Measurements from ENCODE around the gene MLN. TPM values are rescaled to one million over a fixed set of nuclear protein-coding genes. Genes with fewer than 3 reads are reported as not detected.

Gene MLN
- total and polyA plus RNA-seq, 2 of the 4 experiments (the other 2 are of a cell fraction), result not detected

- H3K14ac ChIP-seq (replicated peaks; ENCODE audit: low read depth, low read length), result no peak overlapping the region
- H3K4me2 ChIP-seq (ENCODE audit: low read depth, low read length), result no peak overlapping the region
- no peak overlapping the region for H2AK9ac ChIP-seq (replicated peaks; ENCODE audit: low read depth, low read length, poor library complexity)
- no peak overlapping the region for H2BK120ac ChIP-seq (ENCODE audit: low read depth, low read length)
- no peak overlapping the region for H3K56ac ChIP-seq (ENCODE audit: extremely low read depth, insufficient read depth, low read length)
- peaks cover 38% of the 10 kb centered on the region for H3K27me3 ChIP-seq (ENCODE audit: control insufficient read depth, insufficient read depth, low read length)
- H2BK20ac ChIP-seq (ENCODE audit: low read depth, low read length), result no peak overlapping the region
- no peak overlapping the region for H3K27ac ChIP-seq (ENCODE audit: insufficient read depth, low read length)
- in situ Hi-C loops (cut with MboI; ENCODE audit: low sequenced_read_pairs), result no loop called here
- no peak overlapping the region for H2AFZ ChIP-seq (replicated peaks; ENCODE audit: low read length, poor library complexity)
- H2BK5ac ChIP-seq (ENCODE audit: low read depth, low read length, poor library complexity, severe bottlenecking), result no peak overlapping the region
- H2BK15ac ChIP-seq (ENCODE audit: low read depth, low read length), result no peak overlapping the region
- no peak overlapping the region for H3K4ac ChIP-seq (ENCODE audit: low read depth, low read length)
- H3K36me3 ChIP-seq (ENCODE audit: control insufficient read depth, insufficient read depth, low read length), result no peaks in the 10 kb centered on the region
- ATAC-seq (ENCODE audit: low read depth) (no peak), DNase-seq (no peak)
- H4K8ac ChIP-seq (ENCODE audit: low read depth in 2 of 2, low read length in 2 of 2), result no peak overlapping the region
- BruUV-seq (replicated peaks), result no TSS peak
- H3K9me3 ChIP-seq (ENCODE audit: control insufficient read depth, insufficient read depth, low read length), result no peaks in the 10 kb centered on the region
- no peaks in the 10 kb centered on the region for H3K79me1 ChIP-seq (ENCODE audit: low read depth in 1 of 2, low read length in 2 of 2)
- intact Hi-C loops (cut with micrococcal nuclease), result no loop called here
- dilution Hi-C loops (cut with HindIII; ENCODE audit: low sequenced_read_pairs, unreplicated experiment), result no loop called here
- ChIA-PET POLR2A (ENCODE audit: unreplicated experiment) (no interaction called here), CTCF (no interaction called here)
- no peak overlapping the region for H3K4me3 ChIP-seq (ENCODE audit: insufficient read depth, low read depth, low read length)
- no peak overlapping the region for H3K18ac ChIP-seq (ENCODE audit: low read depth, low read length)
- H4K5ac ChIP-seq (ENCODE audit: low read depth, low read length), result no peak overlapping the region
- H3K9me1 ChIP-seq (ENCODE audit: insufficient read depth, low read length), result peaks cover 3% of the 10 kb centered on the region; the same call in 1 of the 2 replicates
- 85% methylated on average over 3 of the region's 10 CpGs; no CpG with 5 or more reads in 1 of the 2 experiments for WGBS, 2 experiments (ENCODE audit: extremely low coverage in 2 of 2, insufficient read length in 1 of 2)
- no peaks in the 10 kb centered on the region for H4K20me1 ChIP-seq (ENCODE audit: insufficient read depth, low read length)
- no peak for TF ChIP-seq RFX5 (IDR thresholded peaks at IDR 0.05; ENCODE audit: low read depth, low read length)
- TF ChIP-seq RCOR1 (IDR thresholded peaks at IDR 0.05; ENCODE audit: insufficient replicate concordance, low read length), result no peak
- TF ChIP-seq CHD1 (IDR thresholded peaks at IDR 0.05; ENCODE audit: low read depth, low read length), result no peak
- TF ChIP-seq FOS (IDR thresholded peaks at IDR 0.05; ENCODE audit: low read depth, low read length), result no peak
- TF ChIP-seq MXI1 (IDR thresholded peaks at IDR 0.05; ENCODE audit: borderline replicate concordance, low read depth, low read length), result no peak
- TF ChIP-seq MAFK (IDR thresholded peaks at IDR 0.05; ENCODE audit: low read depth, low read length), result no peak
- H3K9ac ChIP-seq (ENCODE audit: low read depth, low read length), result no peak overlapping the region
- H4K91ac ChIP-seq (ENCODE audit: insufficient read depth, low read depth, low read length), result no peak overlapping the region
- no peak overlapping the region for H3K23ac ChIP-seq (ENCODE audit: low read depth, low read length)
- H3K4me1 ChIP-seq (ENCODE audit: control insufficient read depth, insufficient read depth, low read length), result no peaks in the 10 kb centered on the region
- H2AK5ac ChIP-seq (ENCODE audit: low read depth, low read length), result no peak overlapping the region
These were observed 6.0 kb downstream of the MLN start for GRCh38 chr6:33797626-33798342.
